ENCODE data around the gene NATD1.

DNA sequence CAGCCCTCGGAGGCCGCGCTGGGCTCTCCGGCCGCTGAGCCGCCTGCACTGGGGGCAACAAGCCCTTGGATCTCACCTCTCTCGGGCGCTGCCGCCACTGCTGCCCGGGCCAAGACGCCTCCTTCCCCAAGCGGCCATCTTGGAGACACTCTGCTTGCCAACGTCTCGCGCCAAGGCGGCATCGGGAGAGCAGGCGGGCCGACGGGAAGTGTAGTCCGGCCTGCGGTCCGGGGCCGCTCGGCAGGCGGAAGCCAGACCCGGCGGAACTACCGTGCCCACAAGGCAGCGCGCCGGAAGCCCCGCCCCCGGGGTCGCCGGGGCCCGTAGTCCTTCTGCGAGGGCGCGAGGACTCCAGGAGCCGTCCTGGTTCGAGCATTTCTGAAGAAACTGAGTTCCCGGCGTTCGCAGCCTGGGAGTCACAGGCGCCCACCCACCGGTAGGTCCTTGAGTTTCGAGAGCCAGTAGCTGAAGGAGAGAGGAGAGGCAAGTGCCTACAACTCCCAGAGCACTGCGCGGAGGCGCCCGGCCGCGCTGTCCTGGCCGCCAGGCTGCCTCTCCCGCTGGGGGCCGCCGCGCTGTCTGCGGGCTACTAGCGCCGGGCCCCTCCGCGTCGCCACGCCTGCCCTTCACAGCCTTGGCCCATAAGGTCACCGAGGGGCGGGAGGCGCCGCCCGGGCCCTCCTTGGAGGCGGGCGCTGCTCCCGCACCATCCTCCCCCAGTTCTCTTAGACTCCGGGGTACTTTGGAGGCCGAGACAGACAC lies 39.0 kb downstream of the NATD1 start, which contains the start of gene TMEM11:
- TF ChIP-seq CTCF (IDR thresholded peaks at IDR 0.05; ENCODE audit: low read depth, low read length) = no peak
- TF ChIP-seq EZH2phosphoT487 (IDR thresholded peaks at IDR 0.05; ENCODE audit: low read depth) = no peak
